Neural crest cell (in vitro differentiated cells): ENCODE measurements around the gene RPS6KA5. TPM values are rescaled to one million over a fixed set of nuclear protein-coding genes. Genes with fewer than 3 reads are reported as not detected.
"Not testable (repeated sequence)": the region's sequence is repeated elsewhere in the genome, so short reads cannot be mapped to it uniquely, and the experiment has no call there.

Experiments used
- DNase-seq: peaks from one replicate; pipeline ENCODE4 v3.0.0; 2021; ENCODE audit warnings: low read depth, mixed read lengths, low spot score
- H3K27ac Mint-ChIP-seq: one replicate; pipeline ENCODE4 v1.8.0; 2021; ENCODE audit warnings: mild to moderate bottlenecking, mixed read lengths; ENCODE audit not compliant: unreplicated experiment
- H3K27me3 Mint-ChIP-seq: 2 replicates; pipeline ENCODE4 v1.8.0; 2021; ENCODE audit warnings: low read depth, mild to moderate bottlenecking, mixed read lengths
- H3K36me3 Mint-ChIP-seq: 2 replicates; pipeline ENCODE4 v1.8.0; 2021; ENCODE audit warnings: low read depth, mild to moderate bottlenecking, mixed read lengths
- H3K4me1 Mint-ChIP-seq: 2 replicates; pipeline ENCODE4 v1.8.0; 2021; ENCODE audit warnings: mixed read lengths
- H3K4me3 Mint-ChIP-seq: one replicate; pipeline ENCODE4 v1.8.0; 2021; ENCODE audit warnings: mild to moderate bottlenecking, mixed read lengths
- H3K9me3 Mint-ChIP-seq: 2 replicates; pipeline ENCODE4 v1.8.0; 2021; ENCODE audit warnings: mixed read lengths
- long read RNA-seq: library from polyadenylated mRNA; unstranded; transcript quantifications from one replicate; pipeline ENCODE4 v2.0.0, GENCODE V29; 2020
- total RNA-seq: library from RNA; stranded (reverse); gene quantifications from 2 replicates; pipeline ENCODE4 v1.2.1, GENCODE V29; 2021
- TF ChIP-seq, protein P1 (sequence below): fragments of 200-600 bp; sonication (generic); conservative IDR thresholded peaks from 2 replicates; pipeline ENCODE4 v1.5.0; 2021; ENCODE audit warnings: antibody characterized with exemption, mild to moderate bottlenecking

RPS6KA5 gene
- total RNA-seq: 2.0 and 2.2 TPM in 2 replicates
- long read RNA-seq, full-length matches to known transcripts: 2 of 5 reads
- long read RNA-seq, partial matches to known transcripts: 1 of 5 reads
- long read RNA-seq, other reads (novel, unspliced or antisense): 2 of 5 reads

DNA sequence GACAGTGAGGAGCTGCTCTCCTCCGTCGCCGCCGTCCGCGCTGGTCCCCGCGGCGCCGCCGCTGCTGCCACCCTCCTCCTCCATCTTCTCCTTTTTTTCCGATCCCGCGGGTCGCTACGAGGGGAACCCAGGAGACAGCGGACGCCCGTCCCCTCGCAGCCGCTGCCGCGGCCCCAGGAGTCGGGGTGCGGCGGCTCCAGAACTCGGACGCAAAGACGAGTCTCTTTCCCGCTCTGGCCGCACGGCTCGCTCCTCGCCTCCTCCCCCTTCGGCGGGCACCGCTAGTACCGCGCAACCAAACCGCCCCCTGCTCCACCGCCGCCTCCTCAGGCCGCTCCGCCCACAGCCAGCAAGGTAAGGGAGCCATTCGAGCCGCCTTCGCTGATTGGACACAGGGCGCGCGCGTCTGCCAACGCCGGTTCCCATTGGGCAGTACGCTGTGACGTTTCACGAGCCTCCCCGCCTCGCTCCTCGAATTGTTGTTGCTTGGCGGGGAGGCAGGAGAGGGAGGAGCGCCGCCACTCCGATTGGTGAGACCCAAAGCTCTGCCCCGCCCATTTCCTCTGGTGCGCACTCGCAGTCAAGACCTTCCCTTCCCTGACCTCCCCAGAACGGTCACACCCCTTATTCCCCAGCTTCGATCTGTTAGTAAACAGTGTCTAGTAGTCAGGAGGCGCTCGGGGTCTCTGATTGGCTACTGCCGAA, at the start of gene RPS6KA5:
Gene RPS6KA5 (minus strand): TSS at position 291 of the 705 bp plus-strand sequence. CDS start 207 bp downstream, at position 84.
- peak; percentile 96 for DNase-seq
- Mint-ChIP-seq H3K9me3 (no peaks in the 10 kb centered on the region), H3K4me1 (peaks cover 7% of the 10 kb centered on the region), H3K4me3 (peak within 1 kb of the TSS; percentile 82), H3K27me3 (no peaks in the 10 kb centered on the region), H3K27ac (no peak within 1 kb of the TSS), H3K36me3 (no peaks in the 10 kb centered on the region)
- TF ChIP-seq, protein P1, sequence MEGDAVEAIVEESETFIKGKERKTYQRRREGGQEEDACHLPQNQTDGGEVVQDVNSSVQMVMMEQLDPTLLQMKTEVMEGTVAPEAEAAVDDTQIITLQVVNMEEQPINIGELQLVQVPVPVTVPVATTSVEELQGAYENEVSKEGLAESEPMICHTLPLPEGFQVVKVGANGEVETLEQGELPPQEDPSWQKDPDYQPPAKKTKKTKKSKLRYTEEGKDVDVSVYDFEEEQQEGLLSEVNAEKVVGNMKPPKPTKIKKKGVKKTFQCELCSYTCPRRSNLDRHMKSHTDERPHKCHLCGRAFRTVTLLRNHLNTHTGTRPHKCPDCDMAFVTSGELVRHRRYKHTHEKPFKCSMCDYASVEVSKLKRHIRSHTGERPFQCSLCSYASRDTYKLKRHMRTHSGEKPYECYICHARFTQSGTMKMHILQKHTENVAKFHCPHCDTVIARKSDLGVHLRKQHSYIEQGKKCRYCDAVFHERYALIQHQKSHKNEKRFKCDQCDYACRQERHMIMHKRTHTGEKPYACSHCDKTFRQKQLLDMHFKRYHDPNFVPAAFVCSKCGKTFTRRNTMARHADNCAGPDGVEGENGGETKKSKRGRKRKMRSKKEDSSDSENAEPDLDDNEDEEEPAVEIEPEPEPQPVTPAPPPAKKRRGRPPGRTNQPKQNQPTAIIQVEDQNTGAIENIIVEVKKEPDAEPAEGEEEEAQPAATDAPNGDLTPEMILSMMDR: peak; percentile 26

GRCh38 chr14:91108941-91109611, 48.6 kb upstream of the RPS6KA5 start:
- no peaks in the 10 kb centered on the region for H3K27me3 Mint-ChIP-seq
- DNase-seq: no peak
- H3K36me3 Mint-ChIP-seq: no peaks in the 10 kb centered on the region
- TF ChIP-seq, protein P1: no peak
- H3K4me3 Mint-ChIP-seq: no peak overlapping the region
- H3K9me3 Mint-ChIP-seq: no peaks in the 10 kb centered on the region
- H3K4me1 Mint-ChIP-seq: peaks cover 30% of the 10 kb centered on the region
- no peak overlapping the region for H3K27ac Mint-ChIP-seq

DNA sequence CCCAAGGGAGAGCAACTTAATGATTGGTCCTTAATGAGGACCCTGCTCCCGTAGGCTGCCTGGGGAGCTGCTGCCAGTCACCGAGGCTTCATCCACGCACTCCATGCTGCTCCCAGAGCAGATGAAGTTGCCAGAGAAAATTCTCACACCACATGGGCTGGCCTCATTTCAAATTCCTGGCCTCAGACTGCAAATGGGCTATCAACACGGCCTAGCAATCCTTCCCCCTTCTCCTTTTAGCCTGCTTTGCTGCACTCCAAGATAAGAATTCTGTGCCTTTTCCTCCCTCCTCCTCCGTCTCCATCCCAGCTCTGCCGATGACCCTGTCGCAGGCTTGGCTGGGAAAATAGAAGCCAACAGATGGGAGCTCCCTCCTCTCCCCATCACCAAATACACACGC, 42.7 kb upstream of the RPS6KA5 start:
- Mint-ChIP-seq H3K4me1 (peaks cover 6% of the 10 kb centered on the region), H3K27ac (peak overlapping the region; percentile 86), H3K4me3 (no peak overlapping the region), H3K9me3 (no peaks in the 10 kb centered on the region), H3K27me3 (no peaks in the 10 kb centered on the region), H3K36me3 (no peaks in the 10 kb centered on the region)
- DNase-seq: no peak
- TF ChIP-seq, protein P1: no peak

DNA sequence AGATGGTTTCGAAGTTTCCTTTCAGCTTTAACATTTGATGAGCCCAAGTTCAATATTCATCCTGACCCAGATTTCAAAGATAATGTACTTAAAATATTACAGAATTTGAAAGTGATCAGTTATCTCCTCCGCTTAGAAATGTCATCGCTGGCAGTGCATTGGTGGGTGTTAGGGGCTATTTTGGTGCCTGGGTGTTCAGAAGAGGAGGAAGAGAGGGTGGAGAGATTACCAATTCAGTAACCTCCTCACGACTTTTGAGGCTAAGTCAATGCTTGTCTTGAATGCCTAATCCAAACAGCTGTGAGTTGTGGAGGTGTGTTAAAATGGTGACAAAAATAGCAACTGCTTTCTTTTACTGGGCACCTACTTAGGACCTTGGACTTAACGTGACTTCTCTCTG, 39.7 kb upstream of the RPS6KA5 start:
- no peaks in the 10 kb centered on the region for H3K36me3 Mint-ChIP-seq
- H3K4me3 Mint-ChIP-seq: no peak overlapping the region
- H3K4me1 Mint-ChIP-seq: no peaks in the 10 kb centered on the region
- H3K27me3 Mint-ChIP-seq: no peaks in the 10 kb centered on the region
- TF ChIP-seq, protein P1: no peak
- H3K27ac Mint-ChIP-seq: no peak overlapping the region
- H3K9me3 Mint-ChIP-seq: no peaks in the 10 kb centered on the region
- no peak for DNase-seq

GRCh38 chr14:91098591-91098990, 38.1 kb upstream of the RPS6KA5 start:
- no peak overlapping the region for H3K27ac Mint-ChIP-seq
- no peak for DNase-seq
- TF ChIP-seq, protein P1: no peak
- no peaks in the 10 kb centered on the region for H3K4me1 Mint-ChIP-seq
- no peaks in the 10 kb centered on the region for H3K36me3 Mint-ChIP-seq
- H3K4me3 Mint-ChIP-seq: no peak overlapping the region
- H3K9me3 Mint-ChIP-seq: no peaks in the 10 kb centered on the region
- H3K27me3 Mint-ChIP-seq: no peaks in the 10 kb centered on the region

GRCh38 chr14:91097657-91098056, 37.2 kb upstream of the RPS6KA5 start:
- H3K27ac Mint-ChIP-seq, H3K27me3 Mint-ChIP-seq, DNase-seq, H3K36me3 Mint-ChIP-seq, H3K4me3 Mint-ChIP-seq, H3K4me1 Mint-ChIP-seq, H3K9me3 Mint-ChIP-seq: not testable (repeated sequence)
